GM21825 (cell line): ENCODE measurements around the gene VSIG1.
A peak's percentile ranks its signal among the peaks of the same experiment; 100 is the strongest.

Experiments used
- ATAC-seq: cut with Tn5 transposase; IDR thresholded peaks from one replicate; pipeline ENCODE4 v1.9.1; 2021; ENCODE audit warnings: mild to moderate bottlenecking, moderate library complexity; ENCODE audit not compliant: unreplicated experiment

Gene VSIG1

DNA sequence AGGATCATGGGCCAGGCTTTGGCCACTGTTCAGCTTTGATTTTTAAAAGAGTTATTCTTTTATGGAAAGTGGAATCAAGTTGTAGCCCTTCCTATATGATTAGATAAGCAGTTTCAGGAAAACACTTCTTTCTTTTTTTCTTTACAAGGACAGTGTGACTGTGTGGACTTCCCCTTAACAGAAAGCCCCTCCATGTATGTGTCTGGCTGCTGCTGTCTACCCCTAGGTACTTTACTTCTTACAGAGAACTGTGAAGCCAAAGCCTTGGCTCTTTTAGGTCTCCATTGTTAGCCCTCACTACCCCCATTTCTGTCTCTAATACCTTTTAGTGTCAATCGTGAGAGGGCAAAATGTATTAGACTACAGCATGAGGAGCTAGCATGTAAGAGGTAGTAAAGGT is 19.1 kb downstream of the VSIG1 start:
- ATAC-seq: no peak

DNA sequence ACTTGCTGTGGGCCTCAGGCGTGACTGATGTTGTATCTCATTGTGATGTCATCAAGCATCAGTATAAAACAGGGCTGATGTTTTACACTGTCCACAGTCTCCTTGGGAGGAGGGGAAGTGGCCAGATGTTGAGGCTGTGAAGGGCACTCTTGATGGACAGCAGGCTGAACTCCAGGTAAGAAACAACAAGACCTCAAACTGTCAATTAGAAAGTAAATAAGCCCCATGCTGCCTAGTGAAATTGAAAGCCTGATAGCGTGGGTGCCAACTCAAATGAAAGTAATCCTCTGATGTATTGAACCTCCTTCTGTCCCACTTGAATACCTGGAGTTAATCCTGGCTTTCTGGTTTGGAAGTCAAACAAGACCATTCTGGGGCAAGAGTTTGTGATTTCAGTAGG is 19.7 kb downstream of the VSIG1 start:
- ATAC-seq: no peak

DNA sequence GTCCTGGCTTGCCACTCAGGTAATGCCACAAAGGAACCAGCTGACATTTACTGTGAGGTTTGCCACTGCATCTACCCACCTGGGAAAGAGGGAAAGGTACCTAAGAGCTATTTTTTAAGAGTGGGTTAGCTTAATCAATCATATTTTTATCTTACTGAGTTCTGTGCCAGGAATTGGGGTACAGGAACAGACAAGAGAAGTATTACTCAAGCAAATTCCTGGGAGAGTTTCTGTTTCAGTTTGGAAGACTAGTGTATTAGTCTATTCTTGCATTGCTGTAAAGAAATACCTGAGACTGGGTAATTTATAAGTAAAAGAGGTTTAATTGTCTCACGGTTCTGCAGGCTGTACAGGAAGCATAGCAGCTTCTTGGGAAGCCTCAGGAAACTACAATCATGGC is 23.3 kb downstream of the VSIG1 start:
- ATAC-seq: no peak

GRCh38 chrX:108070891-108071290 is 26.0 kb downstream of the VSIG1 start:
- ATAC-seq: no peak

- no peak for ATAC-seq
These were observed 26.7 kb downstream of the VSIG1 start for GRCh38 chrX:108071578-108071977.

GRCh38 chrX:108072746-108073145 is 27.9 kb downstream of the VSIG1 start:
- no peak for ATAC-seq

DNA sequence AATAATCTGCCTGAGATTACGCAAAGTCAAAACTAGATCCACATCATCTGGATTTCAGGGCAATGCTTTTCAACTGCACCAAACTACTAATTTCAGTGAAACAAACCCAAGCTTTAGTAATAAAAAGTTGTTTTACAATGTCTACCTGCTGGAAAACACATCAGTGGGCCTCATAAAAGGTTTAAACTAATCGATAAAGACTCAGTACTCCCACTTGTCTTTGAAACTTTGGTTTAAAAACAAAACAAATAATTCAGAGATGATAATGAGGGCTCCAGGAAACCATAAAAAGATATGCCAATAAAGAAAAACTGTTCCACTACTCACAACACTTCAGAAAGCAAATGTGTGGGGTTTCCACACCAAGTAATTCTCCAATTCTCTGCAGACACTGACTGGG is 36.2 kb downstream of the VSIG1 start:
- ATAC-seq: no peak

GRCh38 chrX:108087792-108088191 is 42.9 kb downstream of the VSIG1 start:
- no peak for ATAC-seq

DNA sequence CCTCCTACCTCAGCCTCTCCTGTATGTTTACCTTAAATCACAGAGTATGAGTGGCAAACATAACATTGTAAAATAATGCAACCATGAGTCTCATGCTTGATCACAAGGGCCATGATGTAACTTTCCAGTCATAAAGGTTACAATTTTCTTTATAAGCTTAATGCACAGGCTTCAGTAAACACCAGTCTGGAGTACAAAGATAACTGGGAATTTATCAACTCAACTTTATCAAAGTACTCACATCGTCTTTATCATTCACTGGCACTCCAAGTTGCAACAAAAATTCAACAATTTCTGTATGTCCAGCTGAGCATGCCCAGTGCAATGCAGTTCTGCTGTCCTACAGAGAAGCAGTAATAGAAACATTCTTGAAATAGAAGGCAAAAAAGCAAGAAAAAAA is 43.6 kb downstream of the VSIG1 start:
- ATAC-seq: no peak

GRCh38 chrX:108090491-108091263 is 45.8 kb downstream of the VSIG1 start:
- ATAC-seq: no peak

DNA sequence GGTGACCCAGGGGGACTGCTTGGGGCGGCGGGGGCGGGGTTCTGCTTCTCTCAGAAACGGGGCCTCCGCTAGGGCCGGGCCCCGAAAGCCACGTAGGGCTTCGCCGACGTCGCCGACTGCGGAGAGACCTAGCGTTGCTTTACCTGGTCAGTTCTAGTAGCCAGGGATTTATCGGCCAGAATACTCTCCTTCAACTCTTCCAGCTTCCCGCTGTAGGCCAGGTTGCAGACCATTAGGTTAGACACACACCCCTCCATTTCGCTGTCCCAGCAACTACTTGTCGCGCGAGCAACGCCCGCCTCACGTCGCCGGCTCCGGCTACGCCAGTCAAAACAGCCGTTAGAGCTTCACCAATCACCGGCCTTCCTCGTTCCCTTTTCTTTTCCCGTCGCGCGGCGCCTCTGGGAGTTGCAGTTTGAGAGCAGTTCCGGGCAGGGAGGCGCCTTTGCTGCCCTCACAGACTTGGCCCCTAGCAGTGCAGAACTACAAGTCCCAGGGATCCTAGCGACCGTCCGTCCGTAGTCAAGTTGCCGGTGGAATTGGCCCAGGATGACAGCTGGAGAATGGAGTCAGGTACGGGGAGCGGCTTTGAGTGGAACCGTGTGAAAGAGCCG is 46.5 kb downstream of the VSIG1 start, which contains the start of the genes ATG4A and PSMD10:
Gene ATG4A, plus strand, starts transcription at position 515 of the 614 bp plus-strand sequence. Its CDS starts 49 bp downstream, at position 564.
Gene PSMD10, minus strand, starts transcription at position 279 of the 614 bp plus-strand sequence. Its CDS starts 22 bp downstream, at position 257.
- ATAC-seq: peak; percentile 97

GRCh38 chrX:108091878-108092291 is 47.0 kb downstream of the VSIG1 start:
- ATAC-seq: peak; percentile 37

DNA sequence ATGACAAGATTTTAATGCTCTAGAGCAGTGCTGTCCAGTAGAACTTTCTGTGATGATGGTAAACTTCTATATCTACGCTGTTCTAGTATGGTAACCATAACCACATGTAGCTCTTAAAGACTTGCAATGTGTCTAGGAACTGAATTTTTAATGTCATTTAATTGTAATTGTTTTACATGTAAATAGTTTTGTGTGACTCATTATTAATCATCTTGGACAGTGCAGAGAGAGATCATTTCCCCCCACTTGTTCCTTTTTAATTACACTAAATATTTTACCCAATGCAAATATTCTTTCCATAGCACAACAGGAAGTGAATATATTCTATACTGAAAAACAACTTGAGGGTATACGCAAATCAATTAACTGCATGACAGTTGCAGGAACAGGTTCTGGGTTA is 52.5 kb downstream of the VSIG1 start:
- no peak for ATAC-seq

DNA sequence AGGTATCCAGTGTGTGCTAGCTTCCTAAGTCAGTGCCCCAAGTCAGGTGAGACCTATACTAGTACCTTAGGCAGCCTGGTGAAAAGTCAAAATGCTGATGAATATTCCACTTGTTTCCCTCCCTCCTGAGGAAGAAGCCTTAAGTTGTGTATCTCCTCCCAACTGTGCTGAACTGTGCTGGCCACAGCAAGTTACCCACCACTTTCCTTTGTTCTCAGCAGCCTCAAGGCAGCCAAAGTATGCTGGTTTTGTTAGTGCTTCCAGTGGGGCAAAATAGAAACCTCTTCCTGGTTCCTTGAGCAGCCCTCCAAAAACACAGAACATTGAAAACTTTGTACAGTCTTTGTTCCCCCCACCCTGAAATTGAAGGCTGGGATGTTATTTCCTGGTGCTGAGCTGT is 60.6 kb downstream of the VSIG1 start:
- no peak for ATAC-seq

- ATAC-seq: no peak
These were observed 69.7 kb downstream of the VSIG1 start for GRCh38 chrX:108114541-108114940.

- ATAC-seq: no peak
These were observed 73.1 kb downstream of the VSIG1 start for GRCh38 chrX:108117988-108118387.

DNA sequence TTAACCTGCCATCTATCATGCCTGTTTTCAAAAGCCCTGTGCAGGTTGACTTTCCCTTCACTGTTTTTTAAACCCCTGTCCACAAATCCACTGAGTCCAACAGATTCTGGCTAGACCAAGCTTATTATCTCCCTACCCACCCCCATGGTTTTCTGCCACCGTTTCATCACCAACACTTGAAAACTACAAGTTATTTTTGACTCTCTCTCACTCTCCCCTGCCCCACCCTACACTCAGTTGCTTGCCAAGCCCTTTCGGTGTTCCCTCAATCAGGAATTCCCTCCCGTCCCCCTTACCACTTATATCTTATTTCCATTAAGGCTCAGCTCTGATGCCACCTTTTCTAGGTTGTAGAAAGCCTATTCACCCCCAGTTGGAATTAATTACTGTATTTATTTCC is 76.4 kb downstream of the VSIG1 start:
- ATAC-seq: no peak

GRCh38 chrX:108122748-108123147 is 77.9 kb downstream of the VSIG1 start:
- no peak for ATAC-seq

- no peak for ATAC-seq
These were observed 78.9 kb downstream of the VSIG1 start for GRCh38 chrX:108123591-108124366.

DNA sequence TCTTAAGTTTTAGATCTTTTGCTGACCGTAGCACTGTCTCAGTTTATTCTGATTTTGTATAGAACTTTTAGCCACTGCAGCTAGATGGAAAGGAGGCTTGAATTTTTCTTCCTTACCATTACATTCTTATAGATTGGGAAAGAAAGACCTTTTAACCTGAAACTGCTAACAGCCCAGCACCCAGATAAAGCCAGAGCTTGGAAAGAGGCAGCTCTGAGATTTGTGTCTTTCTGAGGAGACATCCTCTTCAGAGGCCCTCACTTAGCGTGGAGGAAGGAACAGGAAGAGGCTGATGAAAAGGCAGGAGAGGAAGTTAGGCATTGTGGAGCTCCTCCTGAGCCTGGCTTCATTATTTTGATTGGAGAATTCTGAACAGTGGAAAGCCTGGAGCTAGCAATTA is 81.8 kb downstream of the VSIG1 start:
- ATAC-seq: no peak

DNA sequence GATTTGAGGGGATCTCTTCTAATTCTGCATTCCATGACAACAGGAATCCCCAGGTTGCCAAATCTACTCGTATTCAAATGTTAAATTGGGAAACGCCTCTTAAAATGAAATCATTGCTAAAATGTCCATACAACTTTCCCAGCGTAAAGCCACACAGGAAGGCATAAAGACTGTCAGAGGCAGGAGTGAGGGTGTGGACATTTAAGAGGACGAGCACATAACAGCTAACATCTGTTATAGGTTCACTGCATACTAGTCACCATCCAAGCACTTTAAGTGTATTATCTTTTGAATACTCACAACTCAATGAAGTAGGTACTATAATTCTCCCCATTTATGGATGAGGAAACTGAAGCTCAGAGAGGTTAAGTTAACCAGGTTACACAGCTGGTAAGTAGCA is 82.3 kb downstream of the VSIG1 start:
- ATAC-seq: no peak
